Lower lobe of right lung (tissue), 2 donors: ENCODE measurements around the gene OSBPL7. TPM values are rescaled to one million over a fixed set of nuclear protein-coding genes. Genes with fewer than 3 reads are reported as not detected.

Source experiments
- ATAC-seq, 2 donors: fragments of 200-7000 bp; cut with Tn5 transposase; one replicate each; pipeline ENCODE4 v1.9.1; 2020 to 2022; ENCODE audit warnings: mild to moderate bottlenecking in 2 of 2, moderate library complexity in 2 of 2
- DNase-seq: peaks from one replicate; pipeline ENCODE4 v3.0.0-alpha.2; 2020
- H3K27ac ChIP-seq: fragments of 200-600 bp; one replicate; pipeline ENCODE4 v1.8.0; 2022
- H3K27me3 ChIP-seq: fragments of 200-600 bp; one replicate; pipeline ENCODE4 v1.8.0; 2022; ENCODE audit warnings: low read depth
- H3K36me3 ChIP-seq: fragments of 200-600 bp; one replicate; pipeline ENCODE4 v1.8.0; 2022; ENCODE audit warnings: mild to moderate bottlenecking
- H3K4me1 ChIP-seq: fragments of 200-600 bp; one replicate; pipeline ENCODE4 v1.8.0; 2022
- H3K4me3 ChIP-seq: fragments of 200-600 bp; one replicate; pipeline ENCODE4 v1.8.0; 2022; ENCODE audit warnings: mild to moderate bottlenecking
- H3K9me3 ChIP-seq: fragments of 200-600 bp; one replicate; pipeline ENCODE4 v1.8.0; 2022
- CTCF ChIP-seq: fragments of 200-600 bp; IDR thresholded peaks from one replicate; pipeline ENCODE4 v1.8.0; 2022; ENCODE audit warnings: antibody characterized with exemption, mild to moderate bottlenecking
- intact Hi-C: fragments of 100-400 bp; cut with DNase I; formaldehyde crosslinking; loops from one replicate; pipeline ENCODE4 v1.11.0; 2022
- total RNA-seq: library from RNA; stranded (reverse); fragmentation: NEBNext Ultra II Directional; extraction: Animal tissue kit (Norgen Biotek cat#: 25700); gene quantifications from one replicate; pipeline ENCODE4 v1.2.1, GENCODE V29; 2021
- donor health status: DM: no; HTN: yes; CAD: no; lungs with severe emphysema.

The OSBPL7 gene
- total RNA-seq, 1 donor from 2014 or later = 15.0 TPM

GRCh38 chr17:47851764-47852112 is 30.1 kb upstream of the OSBPL7 start:
- no peaks in the 10 kb centered on the region for H3K36me3 ChIP-seq
- no peak overlapping the region for H3K27ac ChIP-seq
- no peaks in the 10 kb centered on the region for H3K9me3 ChIP-seq
- no peak overlapping the region for H3K4me3 ChIP-seq
- ATAC-seq (no peak), DNase-seq (no peak)
- intact Hi-C loops = no loop called here
- TF ChIP-seq CTCF = no peak
- peaks cover 81% of the 10 kb centered on the region for H3K27me3 ChIP-seq
- H3K4me1 ChIP-seq = peaks cover 28% of the 10 kb centered on the region

GRCh38 chr17:47850692-47851573 is 29.3 kb upstream of the OSBPL7 start, which contains the start of gene SP6:
Gene SP6, minus strand, starts transcription at chr17:47851163. Its CDS starts 2,734 bp downstream, at chr17:47848429.
- Histone ChIP-seq H3K4me1 (peaks cover 31% of the 10 kb centered on the region), H3K4me3 (peak within 1 kb of the TSS; percentile 53), H3K36me3 (no peaks in the 10 kb centered on the region), H3K27ac (peak within 1 kb of the TSS; percentile 64), H3K9me3 (no peaks in the 10 kb centered on the region), H3K27me3 (peaks cover 88% of the 10 kb centered on the region)
- peak; percentile 84 for DNase-seq
- peak; percentile 18 for TF ChIP-seq CTCF
- intact Hi-C loops = no loop called here
- ATAC-seq = peak; percentile 91 to 97

GRCh38 chr17:47850373-47850691 is 28.7 kb upstream of the OSBPL7 start:
- H3K36me3 ChIP-seq = no peaks in the 10 kb centered on the region
- DNase-seq (no peak), ATAC-seq (peak in 1 of 2 donors; percentile 2)
- peaks cover 37% of the 10 kb centered on the region for H3K4me1 ChIP-seq
- H3K27me3 ChIP-seq = peaks cover 95% of the 10 kb centered on the region
- H3K4me3 ChIP-seq = peak overlapping the region; percentile 53
- H3K9me3 ChIP-seq = no peaks in the 10 kb centered on the region
- intact Hi-C loops = no loop called here
- no peak for TF ChIP-seq CTCF
- peak overlapping the region; percentile 64 for H3K27ac ChIP-seq

- no peak for TF ChIP-seq CTCF
- Histone ChIP-seq H3K4me1 (peaks cover 57% of the 10 kb centered on the region), H3K9me3 (no peaks in the 10 kb centered on the region), H3K4me3 (no peak overlapping the region), H3K27ac (no peak overlapping the region), H3K27me3 (peaks cover 88% of the 10 kb centered on the region), H3K36me3 (no peaks in the 10 kb centered on the region)
- intact Hi-C loops = no loop called here
- ATAC-seq (no peak), DNase-seq (no peak)
Observed at GRCh38 chr17:47848198-47848513, 26.6 kb upstream of the OSBPL7 start.

- DNase-seq = no peak
- intact Hi-C loops = no loop called here
- H3K27ac ChIP-seq = no peak overlapping the region
- H3K36me3 ChIP-seq = no peaks in the 10 kb centered on the region
- peaks cover 62% of the 10 kb centered on the region for H3K4me1 ChIP-seq
- H3K27me3 ChIP-seq = peaks cover 82% of the 10 kb centered on the region
- TF ChIP-seq CTCF = peak; percentile 18
- no peaks in the 10 kb centered on the region for H3K9me3 ChIP-seq
- ATAC-seq = no peak
- no peak overlapping the region for H3K4me3 ChIP-seq
Observed at GRCh38 chr17:47847341-47848197, 26.0 kb upstream of the OSBPL7 start.
